Right ventricle myocardium superior (tissue), 1 donor: ENCODE measurements around the gene MRPL18. TPM values are rescaled to one million over a fixed set of nuclear protein-coding genes. Genes with fewer than 3 reads are reported as not detected.

ENCODE experiments used
- ATAC-seq: fragments of 200-7000 bp; cut with Tn5 transposase; one replicate; pipeline ENCODE4 v1.9.1; 2020; ENCODE audit warnings: mild to moderate bottlenecking; ENCODE audit not compliant: poor library complexity
- DNase-seq: peaks from one replicate; pipeline ENCODE4 v3.0.0-alpha.2; 2020
- intact Hi-C: fragments of 100-400 bp; cut with DNase I; formaldehyde crosslinking; loops from one replicate; pipeline ENCODE4 v1.11.2; 2022
- total RNA-seq: library from RNA; stranded (reverse); fragmentation: NEBNext Ultra II Directional; extraction: Animal tissue kit (Norgen Biotek cat#: 25700); gene quantifications from one replicate; pipeline ENCODE4 v1.2.1, GENCODE V29; 2021
- donor health status: DM: no; HTN: yes; CAD: no; lungs with severe emphysema.

The MRPL18 gene
- total RNA-seq, 1 donor from 2014 or later = 64.1 TPM

DNA sequence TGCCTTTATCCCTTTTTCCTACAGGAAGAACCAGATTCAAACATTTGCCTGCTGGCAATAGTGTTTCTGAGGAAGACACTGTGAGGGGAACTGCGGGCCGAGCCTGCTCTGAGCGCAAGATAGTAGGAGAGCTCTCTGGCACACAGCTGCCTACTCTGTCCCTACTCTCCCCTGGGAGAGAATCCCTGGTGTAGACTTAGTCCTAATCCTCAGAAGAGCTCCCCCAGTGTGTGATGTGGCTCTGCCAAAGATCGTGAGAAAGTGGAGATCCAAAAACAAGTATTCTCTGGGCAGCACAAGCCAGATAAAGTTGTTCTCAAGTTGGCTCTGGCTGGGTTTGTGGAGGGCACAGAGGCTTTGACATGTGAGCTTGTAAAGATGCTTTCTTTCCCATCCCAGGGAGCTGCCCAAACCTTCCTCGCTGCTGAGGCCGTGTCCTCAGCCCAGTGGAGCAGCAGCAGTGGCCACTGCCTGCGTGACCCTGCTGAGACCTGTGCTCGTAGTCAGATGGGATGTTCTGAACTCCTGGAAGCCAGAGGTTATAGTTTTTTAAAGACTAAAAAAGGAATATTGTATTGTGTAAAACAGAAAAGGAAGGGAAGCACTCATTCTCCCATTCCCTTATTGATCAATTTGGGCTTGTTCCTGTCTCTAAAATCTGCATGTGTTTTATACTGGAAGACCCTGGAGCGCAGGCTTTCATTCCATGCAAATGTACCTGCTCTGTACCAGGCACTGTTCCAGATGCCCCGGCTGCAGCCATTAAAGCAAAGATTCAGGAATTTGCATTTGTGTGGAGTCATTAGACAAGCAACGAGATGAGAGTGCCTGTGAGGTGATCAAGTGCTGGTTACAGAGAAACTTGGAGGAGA, 40.5 kb downstream of the MRPL18 start:
- no peak for DNase-seq
- intact Hi-C loops = no loop called here
- no peak for ATAC-seq

DNA sequence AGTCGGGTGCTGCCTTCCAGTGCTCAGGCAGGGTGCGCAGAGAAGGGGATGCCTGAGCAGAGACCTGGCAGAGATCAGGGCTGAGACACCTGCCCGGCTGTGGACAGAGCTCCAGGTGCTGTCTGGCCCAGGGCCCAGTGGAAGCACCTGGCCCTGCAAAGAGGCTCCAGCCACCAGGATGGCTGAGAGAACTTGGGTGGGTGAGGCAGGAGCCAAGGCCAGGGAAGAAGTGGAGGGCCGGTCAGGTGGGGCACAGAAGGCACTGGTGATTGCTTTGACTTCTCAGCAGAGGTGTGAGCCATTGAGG, 41.1 kb downstream of the MRPL18 start:
- ATAC-seq (no peak), DNase-seq (no peak)
- intact Hi-C loops = no loop called here

DNA sequence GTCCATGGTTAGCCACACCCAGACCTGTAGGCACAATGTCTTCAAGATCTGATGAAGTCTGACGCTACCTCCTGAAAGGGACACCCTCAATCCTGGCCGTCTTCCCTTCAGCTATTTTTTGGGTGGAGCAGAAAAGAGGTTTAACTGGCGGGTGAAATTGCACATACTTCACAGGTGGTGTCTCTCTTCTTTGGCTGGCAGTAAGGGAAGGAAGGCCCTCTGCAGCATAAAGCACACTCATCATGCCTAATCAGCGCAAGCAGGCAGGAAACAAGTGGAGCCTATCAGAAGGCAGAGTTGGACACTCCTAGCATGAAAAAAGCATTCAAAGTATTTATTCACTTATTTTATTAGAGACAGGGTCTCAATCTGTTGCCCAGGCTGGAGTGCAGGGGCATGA, 42.7 kb downstream of the MRPL18 start:
- DNase-seq = no peak
- ATAC-seq = no peak
- intact Hi-C loops = no loop called here

DNA sequence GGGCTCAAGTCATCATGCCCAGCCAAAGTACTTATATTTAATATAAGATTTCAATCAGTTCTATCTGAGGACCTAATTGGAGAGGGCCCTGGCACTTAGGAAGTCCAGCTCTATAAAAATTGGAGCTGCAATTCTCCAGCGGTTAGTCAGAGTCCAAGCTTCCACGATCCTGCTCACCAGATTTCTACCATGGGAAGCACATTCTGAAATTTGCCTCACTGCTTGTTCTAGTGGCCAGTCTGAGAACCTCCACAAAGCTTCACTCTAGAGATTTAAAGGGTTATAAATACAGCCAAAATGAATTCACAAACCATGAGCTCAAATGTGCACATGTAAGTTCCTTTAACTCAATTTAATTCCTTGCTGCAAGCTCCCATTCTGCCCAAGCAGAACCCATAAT, 43.3 kb downstream of the MRPL18 start:
- DNase-seq = no peak

DNA sequence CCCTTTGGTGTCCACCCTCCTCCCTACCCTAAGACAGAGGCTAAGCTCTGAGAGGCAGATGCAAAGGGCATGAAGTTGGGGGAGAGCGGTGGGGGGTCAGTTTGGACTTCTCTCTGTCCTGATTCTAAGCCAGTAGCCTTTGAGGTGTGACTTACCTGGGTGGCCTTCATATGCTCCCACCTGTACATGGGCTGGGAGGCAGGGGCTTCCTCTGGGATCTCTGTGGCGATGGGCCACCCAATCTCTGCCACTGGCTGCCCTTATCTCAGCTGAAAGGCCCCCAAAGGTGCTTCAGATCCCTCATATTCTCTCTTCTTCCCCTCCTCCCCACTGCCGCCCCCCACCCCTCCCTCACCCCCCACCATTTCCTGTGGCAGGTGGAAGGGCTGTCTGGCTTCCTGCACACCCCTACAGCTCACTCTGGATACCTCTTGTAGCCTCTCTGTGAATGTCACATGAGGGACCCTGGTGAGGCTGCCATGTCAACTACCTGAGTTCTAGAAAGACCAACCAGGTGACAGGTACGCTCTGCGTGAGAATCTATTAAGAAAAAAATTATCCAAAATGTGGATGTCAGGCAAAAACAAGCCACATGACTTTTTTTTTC, 43.8 kb downstream of the MRPL18 start:
- no peak for DNase-seq
- intact Hi-C loops = no loop called here
- ATAC-seq = no peak

More for the DNA sequence above, 43.3 kb downstream of the MRPL18 start:
- no peak for ATAC-seq
- intact Hi-C loops = no loop called here

DNA sequence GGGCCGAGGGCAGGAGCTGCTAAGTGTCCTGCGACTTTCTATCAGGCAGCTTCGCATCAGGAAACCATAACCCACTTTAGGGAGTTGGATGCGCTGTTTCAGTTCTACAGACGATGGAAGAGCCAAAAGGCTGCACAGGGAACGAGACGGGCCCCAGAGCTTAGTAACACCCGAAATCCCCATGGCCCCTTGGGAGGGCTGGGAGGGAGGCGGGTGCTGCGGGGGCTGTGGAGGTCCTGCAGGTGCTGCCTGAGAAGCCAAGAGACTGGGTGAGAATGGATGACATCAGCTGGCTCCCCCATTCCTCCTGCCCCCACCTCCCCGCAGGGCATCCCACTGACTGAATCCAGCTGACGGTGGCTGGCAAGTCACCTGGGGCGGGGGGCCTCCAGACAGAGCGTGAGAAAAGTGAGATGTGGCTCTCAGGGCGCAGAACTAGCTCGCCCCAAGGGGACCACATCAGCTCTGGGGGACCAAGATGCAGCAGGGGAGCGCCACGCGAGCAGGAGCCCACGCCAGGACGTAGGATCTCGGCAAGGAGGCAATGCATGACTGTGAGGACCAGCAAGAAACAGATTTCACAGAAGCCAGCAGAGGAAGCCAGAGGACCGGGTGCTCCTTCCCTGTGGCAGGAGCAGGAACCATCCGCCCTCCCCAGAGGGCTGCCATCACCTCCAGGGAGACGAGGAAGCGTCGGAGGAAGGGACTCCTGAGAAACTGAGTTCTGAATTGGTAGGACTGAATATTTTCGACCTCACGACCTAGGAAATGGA, 46.6 kb downstream of the MRPL18 start:
- DNase-seq (peak; percentile 55), ATAC-seq (peak; percentile 67)
- intact Hi-C loops = no loop called here

DNA sequence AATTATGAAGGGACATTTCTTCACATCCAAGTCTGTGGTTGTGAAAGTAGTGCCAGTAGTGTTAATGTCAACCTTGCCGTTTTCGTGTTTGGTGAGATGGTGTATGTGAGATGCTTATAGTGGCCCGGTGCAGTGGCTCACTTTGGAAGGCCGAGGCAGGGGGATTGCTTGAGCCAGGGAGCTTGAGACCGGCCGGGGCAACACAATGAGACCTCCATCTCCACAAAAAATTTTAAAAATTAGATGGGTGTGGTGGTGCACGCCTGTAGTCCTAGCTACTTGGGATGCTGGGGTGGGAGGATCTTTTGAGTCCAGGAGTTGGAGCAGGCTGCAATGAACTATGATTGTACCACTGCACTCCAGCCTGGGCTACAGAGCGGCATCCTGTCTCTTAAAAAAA, 47.2 kb downstream of the MRPL18 start:
- intact Hi-C loops = no loop called here
- ATAC-seq (no peak), DNase-seq (no peak)

DNA sequence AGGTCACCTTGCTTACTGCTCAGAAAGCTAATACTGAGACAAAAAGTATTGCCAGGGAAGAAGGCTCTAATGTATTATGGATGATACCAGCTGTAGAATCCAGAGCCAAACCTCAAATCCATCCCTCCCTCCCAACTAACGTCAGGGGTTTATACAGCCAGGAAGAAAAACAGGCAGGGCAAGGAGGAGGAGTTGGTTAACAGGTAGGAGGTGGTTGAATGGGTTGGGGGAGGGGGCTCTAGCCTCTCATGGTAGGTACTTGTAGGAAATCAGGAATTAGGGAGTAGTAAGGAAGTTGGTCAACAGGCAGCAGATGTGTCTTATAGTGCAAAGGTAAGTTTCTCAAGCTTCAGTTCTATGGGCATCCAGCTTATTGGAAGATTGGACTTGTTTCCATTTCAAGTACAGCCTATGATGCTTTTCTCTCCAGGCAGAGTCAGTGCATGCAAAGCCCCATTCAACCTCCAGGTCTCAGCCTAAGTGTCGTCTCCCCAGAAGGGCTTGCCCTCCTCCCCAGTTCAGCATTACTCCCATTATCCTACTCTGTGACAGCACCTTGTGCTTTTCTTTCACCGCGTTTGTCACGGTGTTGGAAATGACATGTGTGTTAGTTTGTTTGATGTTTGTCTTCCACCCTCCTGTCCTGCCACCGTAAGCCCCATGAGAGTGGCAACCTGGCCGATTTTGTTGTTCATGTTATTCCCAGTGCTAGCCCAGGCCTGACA, 47.9 kb downstream of the MRPL18 start:
- no peak for ATAC-seq
- intact Hi-C loops = no loop called here
- DNase-seq = no peak

DNA sequence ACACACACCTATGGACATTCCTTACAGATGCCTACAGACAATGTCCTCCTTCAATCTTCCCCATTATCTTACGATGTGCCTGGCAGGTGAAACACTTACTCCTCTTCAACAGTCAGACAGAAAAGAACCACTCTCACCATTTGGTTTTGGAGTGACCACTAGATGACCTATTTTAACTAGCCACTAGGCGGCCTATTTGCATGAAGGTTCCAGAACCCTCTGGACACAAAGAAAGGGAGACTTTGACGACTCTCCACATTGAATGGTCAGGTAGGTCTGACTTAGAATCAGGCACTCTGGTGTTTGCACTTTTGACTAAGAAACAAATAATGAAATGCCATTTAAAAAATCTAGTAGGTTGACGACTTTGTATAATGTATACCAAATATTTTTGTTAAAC, 51.8 kb downstream of the MRPL18 start:
- no peak for ATAC-seq
- DNase-seq = no peak
- intact Hi-C loops = no loop called here

DNA sequence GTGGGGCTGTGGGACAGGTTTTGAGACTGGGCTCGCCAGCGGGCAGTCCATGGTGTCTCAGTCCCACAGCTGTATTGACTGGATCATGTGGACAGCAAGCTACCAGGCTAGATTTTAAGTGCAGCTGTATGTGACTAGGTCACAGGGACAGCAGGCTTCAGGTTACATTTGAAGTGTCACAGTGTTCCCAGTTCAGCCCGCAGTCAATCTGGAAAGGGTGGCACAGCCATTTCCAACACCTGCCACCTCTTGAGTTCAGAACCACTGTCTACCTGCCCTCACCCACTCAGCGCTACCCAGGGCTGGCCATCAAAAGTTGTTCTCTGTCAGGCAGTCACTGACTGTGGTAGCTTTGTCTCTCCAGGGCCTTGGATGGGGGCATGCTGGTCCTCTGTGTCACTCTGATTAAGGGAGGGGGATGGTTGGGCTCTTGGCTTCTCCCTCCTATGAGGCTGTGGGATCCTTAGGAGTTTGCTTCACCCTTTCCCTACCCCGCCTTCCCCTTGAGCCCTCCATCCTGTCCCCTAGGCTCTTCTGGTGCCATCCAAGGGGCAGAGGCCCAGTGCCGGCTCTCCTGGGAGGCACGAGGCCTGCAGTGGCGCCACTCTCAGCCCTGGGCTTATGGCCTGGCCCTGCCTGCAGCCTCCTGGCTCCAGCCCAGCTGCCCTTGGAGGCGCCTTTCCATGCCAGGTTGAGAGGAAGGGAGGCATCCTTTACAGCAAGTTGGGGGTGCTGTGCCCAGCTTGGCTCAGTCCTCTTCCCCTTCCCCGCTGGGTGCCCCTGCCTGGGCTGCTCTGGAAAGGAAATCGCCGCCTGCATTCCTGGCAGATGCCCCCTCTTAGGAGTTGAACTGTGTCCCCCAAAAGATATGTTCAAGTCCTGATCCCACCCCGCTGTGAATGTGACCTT, 54.7 kb downstream of the MRPL18 start:
- no peak for DNase-seq
- intact Hi-C loops = no loop called here
- ATAC-seq = no peak

Other genes with a start within 250 kb of the MRPL18 start
- gene SOD2, start 97.2 kb upstream of the MRPL18 start, total RNA-seq = 1,058 TPM
- 40.1 TPM for gene WTAP, start 63.0 kb upstream of the MRPL18 start, total RNA-seq
- 4.1 TPM for gene ACAT2, start 28.4 kb upstream of the MRPL18 start, total RNA-seq
- gene TCP1, start 865 bp upstream of the MRPL18 start, total RNA-seq = 159 TPM
- gene PNLDC1, start 9.8 kb downstream of the MRPL18 start, total RNA-seq = not detected
- not detected for gene MAS1, start 100.5 kb downstream of the MRPL18 start, total RNA-seq
- gene IGF2R, start 178.6 kb downstream of the MRPL18 start, total RNA-seq = 68.4 TPM